T-helper 2 cell treated with Interferon-gamma antibody and Interleukin-4, amounts not matched to agents 100 ng/mL and 5 ng/mL, for 36 hours (primary cell): ENCODE data around the gene PRDM2. TPM values are rescaled to one million over a fixed set of nuclear protein-coding genes. Genes with fewer than 3 reads are reported as not detected.

ENCODE experiments used
- intact Hi-C: fragments of 100-400 bp; cut with micrococcal nuclease; formaldehyde crosslinking; loops from one replicate; pipeline ENCODE4 v1.15.1; 2023
- total RNA-seq: library from RNA; stranded (reverse); gene quantifications from 2 replicates; pipeline ENCODE4 v1.2.3, GENCODE V29; 2022

Gene PRDM2
- total RNA-seq, 1 donor from 2014 or later, result 54.0 TPM

DNA sequence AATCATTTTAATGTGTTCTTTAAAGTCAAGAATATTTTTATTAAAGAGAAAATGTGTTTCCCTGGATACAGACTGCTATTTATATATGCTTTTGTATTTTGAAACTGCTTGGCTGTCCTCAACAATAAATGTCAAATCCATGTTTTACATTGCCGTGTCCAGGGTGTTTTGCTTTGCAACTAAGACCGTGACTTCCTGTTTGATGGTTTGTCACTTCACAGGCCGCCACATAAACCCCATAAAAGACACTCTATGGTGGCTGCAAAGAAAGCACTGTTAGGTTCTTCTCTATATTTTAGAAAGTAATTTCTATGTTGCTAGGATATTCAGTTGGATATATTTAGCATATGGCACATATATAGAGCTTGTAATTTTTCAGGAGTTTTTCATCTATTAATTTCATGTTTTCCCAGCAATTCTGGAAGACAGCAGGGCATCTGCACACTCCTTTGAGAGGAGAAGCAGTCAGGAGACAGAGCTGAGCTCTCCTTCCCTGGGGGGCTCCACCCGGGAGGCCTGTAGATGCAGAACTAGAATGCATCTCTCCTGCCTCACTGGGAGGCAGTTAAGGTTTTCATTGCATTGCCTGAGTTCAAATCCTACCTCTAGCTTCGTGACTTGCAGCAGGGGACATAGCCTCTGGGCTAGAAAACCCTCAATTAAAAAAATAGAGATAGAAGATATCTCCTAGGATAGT, 33.1 kb downstream of the PRDM2 start:
- intact Hi-C loops, result loop anchor here (10.0 kb wide), 1 partner anchor 1792 kb away; the partner anchor contains the start of genes CASP9 and DNAJC16

GRCh38 chr1:13733711-13734110, 33.7 kb downstream of the PRDM2 start:
- intact Hi-C loops, result loop anchor here (10.0 kb wide), 1 partner anchor 1791 kb away; the partner anchor contains the start of genes CASP9 and DNAJC16

GRCh38 chr1:13735168-13735930, 35.4 kb downstream of the PRDM2 start:
- intact Hi-C loops, result loop anchor here (10.0 kb wide), 1 partner anchor 1789 kb away; the partner anchor contains the start of genes CASP9 and DNAJC16

GRCh38 chr1:13737398-13737797, 37.4 kb downstream of the PRDM2 start:
- intact Hi-C loops, result loop anchor here (10.0 kb wide), 1 partner anchor 1787 kb away; the partner anchor contains the start of genes CASP9 and DNAJC16

GRCh38 chr1:13746342-13746741, 46.4 kb downstream of the PRDM2 start:
- intact Hi-C loops, result no loop called here

GRCh38 chr1:13748610-13749505, 48.9 kb downstream of the PRDM2 start:
- intact Hi-C loops, result loop anchor here (1.0 kb wide), 2 partner anchors 18 to 49 kb away; partner anchors contain the start of gene PRDM2

GRCh38 chr1:13749543-13750341, 49.8 kb downstream of the PRDM2 start:
- intact Hi-C loops, result loop anchor here (1.0 kb wide), 2 partner anchors 18 to 49 kb away; partner anchors contain the start of gene PRDM2

DNA sequence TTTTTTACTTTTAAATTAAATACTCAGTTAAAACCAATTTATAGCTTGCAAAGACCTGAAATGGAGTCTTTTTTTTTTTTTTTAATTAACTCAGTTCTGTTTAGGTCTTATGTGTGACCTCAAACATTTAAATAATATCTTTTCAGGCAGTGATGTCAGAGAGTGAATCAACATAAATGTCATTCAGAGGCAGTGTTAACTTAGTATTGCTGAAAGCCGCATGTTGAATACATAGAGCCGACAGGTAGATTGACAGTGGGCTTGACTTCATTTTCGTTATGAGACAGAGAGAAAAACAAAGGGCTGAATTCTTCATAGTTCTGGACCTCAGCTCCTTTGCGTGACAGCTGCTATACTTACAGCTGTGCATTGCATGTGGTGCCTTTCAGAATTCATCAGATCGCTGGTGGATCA, 51.5 kb downstream of the PRDM2 start:
- intact Hi-C loops, result no loop called here

DNA sequence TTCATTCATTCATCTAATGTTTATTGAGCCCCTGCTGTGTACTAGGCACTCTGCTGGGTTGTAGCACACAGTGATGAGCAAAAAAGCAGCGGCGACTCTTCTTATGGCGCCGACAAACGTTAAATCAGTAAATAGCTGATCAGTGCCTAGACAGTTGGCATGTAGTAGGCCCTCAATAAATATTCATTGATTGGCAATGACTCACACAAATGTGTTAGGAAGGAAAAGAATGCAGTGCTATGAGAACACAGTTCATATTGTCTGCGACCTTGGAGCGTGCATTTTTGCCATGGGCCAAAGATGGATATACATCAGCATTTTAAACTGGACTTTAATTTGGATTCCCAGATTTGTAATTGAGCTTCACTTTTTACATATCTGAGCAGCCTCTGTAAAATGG, 52.0 kb downstream of the PRDM2 start:
- intact Hi-C loops, result no loop called here

- intact Hi-C loops, result no loop called here
These were observed 52.9 kb downstream of the PRDM2 start for GRCh38 chr1:13752852-13753251.

DNA sequence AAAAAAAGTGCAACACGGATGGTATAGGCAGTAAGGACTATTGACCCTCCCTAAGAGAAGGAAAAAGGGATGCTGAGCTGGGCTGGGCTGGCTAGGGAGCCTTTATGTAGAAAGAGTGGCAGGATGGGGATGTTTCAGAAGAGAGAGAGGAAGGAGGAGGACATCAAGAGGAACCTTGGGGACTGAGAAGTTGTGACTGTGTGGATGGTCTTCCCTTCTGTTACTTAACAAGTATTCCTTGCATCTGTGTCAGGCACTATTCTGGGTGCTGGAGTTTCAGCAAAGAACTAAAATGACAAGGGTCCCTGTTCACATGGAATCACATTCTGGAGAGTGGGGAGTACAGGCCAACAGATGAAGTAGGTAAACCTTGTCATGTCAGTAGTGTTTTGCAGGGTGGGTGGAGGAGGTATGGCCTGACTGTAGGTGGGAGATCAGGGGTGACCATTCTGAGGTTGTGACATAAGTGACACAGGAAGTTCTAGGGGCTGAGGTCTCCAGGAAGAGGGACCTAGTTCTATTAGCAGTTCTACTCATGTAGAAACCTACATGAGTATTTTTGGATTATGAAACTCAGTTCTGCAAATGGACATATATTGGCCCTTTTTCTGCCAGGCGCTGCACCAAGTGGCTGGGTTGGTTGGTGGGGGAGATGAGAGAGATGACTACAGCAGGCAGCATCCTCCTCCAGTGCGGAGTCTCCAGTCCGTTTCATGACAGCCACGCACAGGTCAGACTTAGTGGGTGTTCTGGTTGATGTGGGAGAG, 53.8 kb downstream of the PRDM2 start:
- intact Hi-C loops, result no loop called here

DNA sequence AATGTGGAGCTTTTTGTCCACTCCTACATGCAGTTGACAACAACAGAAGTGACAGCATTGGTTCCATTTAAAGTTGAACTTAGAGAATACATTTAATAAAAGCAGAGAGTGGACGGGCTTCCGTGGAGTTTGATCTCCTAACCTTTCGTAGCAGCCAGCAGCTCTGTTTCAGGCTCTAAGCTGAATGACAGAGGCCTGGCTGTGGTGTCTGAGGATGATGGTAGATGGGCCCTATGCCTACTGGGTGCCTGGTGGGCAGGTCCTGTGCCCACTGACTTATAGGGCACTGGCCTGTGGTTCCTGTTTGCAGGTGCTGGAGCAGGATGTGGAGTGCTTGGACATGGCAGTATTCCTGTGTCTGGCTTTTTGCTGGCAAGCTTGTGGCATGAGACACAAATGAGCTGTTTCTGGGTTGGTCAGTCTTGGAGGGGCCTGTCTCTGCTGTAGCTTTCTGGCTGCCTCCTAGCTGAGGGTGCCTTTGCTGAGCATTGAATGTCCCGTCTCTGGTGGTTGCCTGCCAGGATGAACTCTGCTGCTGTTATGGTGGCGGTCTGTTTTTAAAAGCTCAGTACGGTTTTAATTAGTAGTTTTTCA, 54.6 kb downstream of the PRDM2 start:
- intact Hi-C loops, result no loop called here

DNA sequence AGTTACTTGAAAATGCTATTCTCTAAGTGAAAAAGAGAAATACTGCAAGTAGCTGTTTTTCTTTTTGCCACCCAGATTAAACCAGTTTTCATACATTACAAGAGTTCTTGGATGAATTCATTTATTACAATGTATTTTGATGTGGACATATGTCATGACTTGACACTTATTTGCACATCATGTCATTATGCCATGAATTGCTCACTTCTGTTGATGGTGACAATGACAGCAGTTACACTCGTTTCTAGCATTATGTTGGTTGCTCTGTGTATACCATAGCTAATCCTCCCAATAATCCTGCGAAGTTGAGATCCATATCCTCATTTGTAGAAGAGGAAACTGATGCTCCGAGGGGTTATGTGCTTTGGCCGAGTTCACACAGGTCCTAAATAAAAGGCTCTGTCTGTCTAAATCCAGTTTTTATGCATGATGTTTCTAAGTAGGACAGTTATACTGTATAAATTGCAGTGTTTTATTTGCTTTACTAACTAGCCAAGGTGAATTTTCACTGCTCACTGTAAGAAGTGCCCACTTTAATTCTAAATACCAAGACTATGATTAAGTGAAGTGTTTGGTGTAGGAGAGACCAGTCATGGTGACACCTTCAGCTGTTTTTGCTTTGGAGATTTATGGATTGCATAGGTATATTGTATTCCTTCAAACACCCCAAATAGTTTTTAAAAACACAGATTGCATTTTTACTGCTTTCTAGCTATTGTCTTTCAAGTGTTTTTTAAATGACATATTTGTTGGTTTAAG, 56.7 kb downstream of the PRDM2 start:
- intact Hi-C loops, result no loop called here

DNA sequence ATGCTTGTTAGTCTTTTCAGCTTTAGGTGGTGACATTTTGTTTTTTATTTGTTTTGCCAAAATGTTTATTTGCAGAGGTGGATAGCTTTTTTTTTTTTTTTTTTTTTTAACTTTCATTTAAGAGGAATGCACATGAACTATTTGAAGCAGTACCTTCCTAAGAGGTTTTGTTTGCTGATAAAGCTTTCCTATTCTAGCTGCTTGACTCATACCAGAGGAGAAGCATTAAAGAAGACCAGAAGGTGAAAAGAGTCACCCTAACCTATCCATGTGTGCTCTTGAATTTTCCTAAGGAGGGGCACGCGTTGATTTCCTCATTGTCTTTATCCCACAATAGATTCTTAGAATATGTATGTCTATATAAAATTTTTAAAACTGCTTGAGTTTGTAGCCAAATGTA, 57.7 kb downstream of the PRDM2 start:
- intact Hi-C loops, result no loop called here

DNA sequence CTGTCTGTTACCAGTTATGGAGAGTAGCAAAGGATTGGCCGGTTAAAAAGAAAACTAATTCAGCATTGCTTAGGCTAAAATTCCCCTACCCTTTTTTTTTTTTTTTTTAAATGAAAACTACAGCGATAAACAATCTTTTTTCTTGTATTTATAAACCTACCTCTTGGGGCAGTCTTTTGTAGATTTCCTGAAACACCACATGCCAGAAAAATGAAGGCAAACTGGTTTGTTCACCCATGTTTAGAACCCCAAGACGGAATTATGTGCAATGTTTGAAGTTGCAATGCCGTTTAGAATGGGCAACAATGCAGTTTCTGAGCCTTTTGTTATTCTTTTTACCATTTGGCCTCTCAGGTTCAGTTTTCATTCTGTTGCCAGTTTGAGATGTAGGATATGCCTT, 59.1 kb downstream of the PRDM2 start:
- intact Hi-C loops, result no loop called here

- intact Hi-C loops, result no loop called here
These were observed 60.4 kb downstream of the PRDM2 start for GRCh38 chr1:13760340-13760739.

- intact Hi-C loops, result no loop called here
These were observed 60.9 kb downstream of the PRDM2 start for GRCh38 chr1:13760921-13761320.

DNA sequence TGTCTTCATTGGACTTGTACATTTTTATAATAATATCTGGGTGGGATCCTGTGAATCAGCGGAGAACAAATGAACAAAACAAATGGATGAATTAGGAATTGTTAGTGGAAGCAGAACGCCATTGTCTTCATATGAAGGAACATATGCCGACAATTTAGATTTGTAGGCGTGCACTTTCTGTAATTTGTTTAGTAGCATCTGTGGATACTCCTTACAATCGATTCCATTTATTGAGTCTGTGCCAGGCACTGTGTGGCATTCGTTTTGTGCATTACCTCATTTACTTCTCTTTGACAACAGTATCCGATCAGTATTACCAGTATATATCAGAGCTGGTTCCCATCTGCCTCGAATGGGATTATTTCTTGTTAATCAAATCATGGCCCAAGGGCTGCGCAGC, 61.9 kb downstream of the PRDM2 start:
- intact Hi-C loops, result no loop called here

GRCh38 chr1:13762642-13763041, 62.7 kb downstream of the PRDM2 start:
- intact Hi-C loops, result no loop called here
